ENCODE data around the gene GLI3. TPM values are rescaled to one million over a fixed set of nuclear protein-coding genes. Genes with fewer than 3 reads are reported as not detected.

GLI3 gene
- total RNA-seq, 1 donor from 2014 or later: 57.0 TPM

DNA sequence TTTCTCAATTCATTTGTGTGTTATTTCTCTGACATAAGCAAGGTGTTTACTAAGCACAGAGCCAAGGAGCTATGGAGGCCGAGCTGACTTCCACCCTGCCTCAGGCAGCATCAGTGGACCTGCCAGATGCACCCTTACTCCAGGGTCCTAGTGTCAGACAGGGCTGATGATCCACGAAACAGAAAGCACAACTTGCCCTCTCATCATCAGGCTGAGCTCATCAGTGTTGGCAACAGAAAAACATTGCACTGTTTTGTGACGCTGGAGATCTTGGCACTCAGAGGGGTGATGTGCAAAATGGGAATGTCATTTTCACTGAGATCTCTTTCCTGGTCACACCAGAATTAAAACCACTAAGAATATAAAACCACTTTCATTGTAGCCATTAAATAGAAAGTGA, 201.8 kb downstream of the GLI3 start:
- Mint-ChIP-seq H3K27me3 (ENCODE audit: unreplicated experiment) (no peaks in the 10 kb centered on the region), H3K36me3 (ENCODE audit: unreplicated experiment) (peaks cover 55% of the 10 kb centered on the region), H3K4me3 (ENCODE audit: unreplicated experiment) (no peak overlapping the region), H3K27ac (ENCODE audit: unreplicated experiment) (no peak overlapping the region), H3K9me3 (ENCODE audit: unreplicated experiment) (no peaks in the 10 kb centered on the region), H3K4me1 (ENCODE audit: unreplicated experiment) (no peaks in the 10 kb centered on the region)
- TF ChIP-seq, protein P1, sequence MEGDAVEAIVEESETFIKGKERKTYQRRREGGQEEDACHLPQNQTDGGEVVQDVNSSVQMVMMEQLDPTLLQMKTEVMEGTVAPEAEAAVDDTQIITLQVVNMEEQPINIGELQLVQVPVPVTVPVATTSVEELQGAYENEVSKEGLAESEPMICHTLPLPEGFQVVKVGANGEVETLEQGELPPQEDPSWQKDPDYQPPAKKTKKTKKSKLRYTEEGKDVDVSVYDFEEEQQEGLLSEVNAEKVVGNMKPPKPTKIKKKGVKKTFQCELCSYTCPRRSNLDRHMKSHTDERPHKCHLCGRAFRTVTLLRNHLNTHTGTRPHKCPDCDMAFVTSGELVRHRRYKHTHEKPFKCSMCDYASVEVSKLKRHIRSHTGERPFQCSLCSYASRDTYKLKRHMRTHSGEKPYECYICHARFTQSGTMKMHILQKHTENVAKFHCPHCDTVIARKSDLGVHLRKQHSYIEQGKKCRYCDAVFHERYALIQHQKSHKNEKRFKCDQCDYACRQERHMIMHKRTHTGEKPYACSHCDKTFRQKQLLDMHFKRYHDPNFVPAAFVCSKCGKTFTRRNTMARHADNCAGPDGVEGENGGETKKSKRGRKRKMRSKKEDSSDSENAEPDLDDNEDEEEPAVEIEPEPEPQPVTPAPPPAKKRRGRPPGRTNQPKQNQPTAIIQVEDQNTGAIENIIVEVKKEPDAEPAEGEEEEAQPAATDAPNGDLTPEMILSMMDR (IDR thresholded peaks at IDR 0.05): no peak
- DNase-seq (ENCODE audit: extremely low spot score, unreplicated experiment): no peak

DNA sequence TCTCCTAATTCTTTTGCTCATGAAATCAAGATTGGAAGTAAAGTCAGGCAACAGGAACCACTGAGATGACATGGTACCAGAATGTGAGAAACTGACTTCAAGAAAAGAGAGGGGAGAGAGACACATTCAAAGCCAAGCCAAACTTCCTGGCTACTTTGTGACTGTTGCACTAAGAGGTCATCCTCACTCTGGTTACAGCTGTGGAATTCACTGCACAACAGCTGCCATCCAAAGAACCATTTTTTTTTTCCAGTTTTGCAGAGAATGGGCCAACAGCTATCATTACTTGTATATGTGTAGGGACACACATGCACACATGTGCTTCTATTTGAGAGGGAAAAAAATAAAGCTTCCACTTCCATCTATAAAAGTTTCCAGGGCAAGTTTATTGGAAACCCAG, 203.5 kb downstream of the GLI3 start:
- no peaks in the 10 kb centered on the region for H3K4me1 Mint-ChIP-seq (ENCODE audit: unreplicated experiment)
- H3K9me3 Mint-ChIP-seq (ENCODE audit: unreplicated experiment): no peaks in the 10 kb centered on the region
- no peaks in the 10 kb centered on the region for H3K27me3 Mint-ChIP-seq (ENCODE audit: unreplicated experiment)
- no peak overlapping the region for H3K4me3 Mint-ChIP-seq (ENCODE audit: unreplicated experiment)
- no peak overlapping the region for H3K27ac Mint-ChIP-seq (ENCODE audit: unreplicated experiment)
- H3K36me3 Mint-ChIP-seq (ENCODE audit: unreplicated experiment): peaks cover 57% of the 10 kb centered on the region
- DNase-seq (ENCODE audit: extremely low spot score, unreplicated experiment): no peak
- TF ChIP-seq, protein P1 (IDR thresholded peaks at IDR 0.05): no peak

DNA sequence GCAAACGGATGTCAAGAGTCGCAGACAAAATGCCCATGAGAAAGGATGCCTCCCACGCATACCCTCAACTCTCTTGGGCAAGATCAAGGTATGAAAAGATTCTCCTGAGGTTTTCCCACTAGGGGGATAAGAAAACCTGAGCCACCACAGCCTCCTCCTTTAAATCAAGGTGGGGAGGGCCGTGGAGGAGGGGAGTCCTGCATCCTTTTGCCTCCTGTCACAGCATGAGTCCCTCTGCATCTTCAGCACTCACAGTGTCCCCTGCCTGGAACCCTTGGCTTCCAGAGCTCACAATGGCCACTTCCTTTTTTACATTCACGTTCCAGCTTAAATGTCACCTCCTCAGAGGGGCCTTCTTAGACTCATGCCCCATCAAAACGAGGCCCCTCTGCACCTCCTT, 207.6 kb downstream of the GLI3 start:
- Mint-ChIP-seq H3K4me1 (ENCODE audit: unreplicated experiment) (peaks cover 5% of the 10 kb centered on the region), H3K4me3 (ENCODE audit: unreplicated experiment) (no peak overlapping the region), H3K9me3 (ENCODE audit: unreplicated experiment) (no peaks in the 10 kb centered on the region), H3K27ac (ENCODE audit: unreplicated experiment) (no peak overlapping the region), H3K27me3 (ENCODE audit: unreplicated experiment) (no peaks in the 10 kb centered on the region), H3K36me3 (ENCODE audit: unreplicated experiment) (peaks cover 51% of the 10 kb centered on the region)
- no peak for DNase-seq (ENCODE audit: extremely low spot score, unreplicated experiment)
- TF ChIP-seq, protein P1 (IDR thresholded peaks at IDR 0.05): no peak

DNA sequence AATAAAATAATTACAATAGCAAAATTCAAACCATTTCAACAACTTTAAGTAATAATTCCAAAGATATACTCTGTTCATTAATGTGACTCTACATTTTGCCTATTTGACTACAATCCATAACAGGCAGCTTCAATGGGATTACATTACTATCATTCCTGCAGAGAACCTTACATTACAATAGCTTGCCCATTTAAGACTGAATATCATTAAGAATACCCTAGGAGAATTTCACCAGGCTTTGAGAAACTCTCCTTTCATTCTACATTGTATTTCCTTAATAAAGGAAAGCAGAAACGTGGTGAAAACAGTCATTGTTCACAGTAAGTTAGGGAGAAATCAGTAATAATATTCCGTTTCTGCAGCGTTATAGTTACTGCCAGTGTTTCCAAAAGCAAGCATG, 209.5 kb downstream of the GLI3 start:
- H3K4me3 Mint-ChIP-seq (ENCODE audit: unreplicated experiment): no peak overlapping the region
- no peak for DNase-seq (ENCODE audit: extremely low spot score, unreplicated experiment)
- peaks cover 21% of the 10 kb centered on the region for H3K4me1 Mint-ChIP-seq (ENCODE audit: unreplicated experiment)
- peaks cover 64% of the 10 kb centered on the region for H3K36me3 Mint-ChIP-seq (ENCODE audit: unreplicated experiment)
- no peaks in the 10 kb centered on the region for H3K9me3 Mint-ChIP-seq (ENCODE audit: unreplicated experiment)
- TF ChIP-seq, protein P1 (IDR thresholded peaks at IDR 0.05): no peak
- H3K27ac Mint-ChIP-seq (ENCODE audit: unreplicated experiment): no peak overlapping the region
- H3K27me3 Mint-ChIP-seq (ENCODE audit: unreplicated experiment): no peaks in the 10 kb centered on the region

DNA sequence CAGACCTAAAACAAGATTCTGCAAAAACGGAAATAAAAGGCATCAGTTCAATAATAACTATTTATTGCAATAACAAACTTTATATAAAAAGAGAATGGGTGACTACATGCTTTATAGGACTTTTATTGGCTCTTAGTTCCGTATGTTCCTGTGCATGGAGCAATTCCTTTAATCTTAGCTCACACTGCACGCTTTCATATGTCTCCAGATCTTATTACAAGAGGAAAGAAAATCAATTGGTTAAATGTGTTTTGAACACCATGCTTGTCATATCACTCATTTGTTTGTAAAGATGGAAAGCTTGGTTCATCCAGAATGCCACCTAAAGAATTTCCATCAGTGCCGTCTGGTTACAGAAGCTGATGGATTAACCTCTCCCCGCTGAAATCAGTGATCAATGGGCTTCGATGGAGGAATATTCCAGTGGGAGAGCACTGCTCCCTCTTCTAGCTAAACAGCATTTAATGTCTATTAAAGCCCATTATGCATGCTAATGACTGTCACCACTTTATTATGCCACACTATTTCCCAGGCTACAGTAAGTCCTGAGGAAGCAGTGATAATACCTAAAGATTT, 210.3 kb downstream of the GLI3 start:
- H3K4me3 Mint-ChIP-seq (ENCODE audit: unreplicated experiment): no peak overlapping the region

More for the DNA sequence above, 210.3 kb downstream of the GLI3 start:
- Mint-ChIP-seq H3K9me3 (ENCODE audit: unreplicated experiment) (no peaks in the 10 kb centered on the region), H3K4me1 (ENCODE audit: unreplicated experiment) (peaks cover 21% of the 10 kb centered on the region), H3K27me3 (ENCODE audit: unreplicated experiment) (no peaks in the 10 kb centered on the region), H3K27ac (ENCODE audit: unreplicated experiment) (no peak overlapping the region), H3K36me3 (ENCODE audit: unreplicated experiment) (peaks cover 72% of the 10 kb centered on the region)
- no peak for DNase-seq (ENCODE audit: extremely low spot score, unreplicated experiment)
- TF ChIP-seq, protein P1 (IDR thresholded peaks at IDR 0.05): no peak
